IMR-90 (cell line): Measurements from ENCODE around the gene MAP4K1.

Experiments used
- BHLHE40 ChIP-seq: fragments of 150-350 bp; IDR thresholded peaks from 2 replicates; pipeline ENCODE4 v1.6.1; 2016; ENCODE audit warnings: mild to moderate bottlenecking, low read depth, low read length
- CHD1 ChIP-seq: IDR thresholded peaks from 2 replicates; pipeline ENCODE4 v1.6.1; 2012; ENCODE audit warnings: low read depth, low read length, improper control_type of control experiment
- MAZ ChIP-seq: IDR thresholded peaks from 2 replicates; pipeline ENCODE4 v1.6.1; 2012; ENCODE audit warnings: low read depth, mild to moderate bottlenecking, low read length, improper control_type of control experiment, moderate library complexity, borderline replicate concordance
- MXI1 ChIP-seq: IDR thresholded peaks from 2 replicates; pipeline ENCODE4 v1.6.1; 2012; ENCODE audit warnings: low read depth, mild to moderate bottlenecking, low read length, moderate library complexity, borderline replicate concordance
- NFE2L2 ChIP-seq: fragments of 150-350 bp; IDR thresholded peaks from 2 replicates; pipeline ENCODE4 v1.6.1; 2016; ENCODE audit warnings: low read depth, mild to moderate bottlenecking, low read length
- POLR2A ChIP-seq: IDR thresholded peaks from 2 replicates; pipeline ENCODE4 v1.6.1; 2012; ENCODE audit warnings: mild to moderate bottlenecking, low read depth, low read length
- RAD21 ChIP-seq: IDR thresholded peaks from 2 replicates; pipeline ENCODE4 v1.6.1; 2012; ENCODE audit warnings: low read length, improper control_type of control experiment
- RFX5 ChIP-seq: IDR thresholded peaks from 2 replicates; pipeline ENCODE4 v1.8.0; 2012; ENCODE audit warnings: low read depth, mild to moderate bottlenecking, low read length, moderate library complexity
- SMC3 ChIP-seq: fragments of 150-350 bp; IDR thresholded peaks from 2 replicates; pipeline ENCODE4 v1.6.1; 2016; ENCODE audit warnings: low read depth, mild to moderate bottlenecking, antibody characterized with exemption, low read length, moderate library complexity
- TF ChIP-seq, protein P1 (sequence below): conservative IDR thresholded peaks from 2 replicates; pipeline ENCODE4 v1.5.1; 2012; ENCODE audit warnings: mild to moderate bottlenecking, low read depth, low read length, improper control_type of control experiment

DNA sequence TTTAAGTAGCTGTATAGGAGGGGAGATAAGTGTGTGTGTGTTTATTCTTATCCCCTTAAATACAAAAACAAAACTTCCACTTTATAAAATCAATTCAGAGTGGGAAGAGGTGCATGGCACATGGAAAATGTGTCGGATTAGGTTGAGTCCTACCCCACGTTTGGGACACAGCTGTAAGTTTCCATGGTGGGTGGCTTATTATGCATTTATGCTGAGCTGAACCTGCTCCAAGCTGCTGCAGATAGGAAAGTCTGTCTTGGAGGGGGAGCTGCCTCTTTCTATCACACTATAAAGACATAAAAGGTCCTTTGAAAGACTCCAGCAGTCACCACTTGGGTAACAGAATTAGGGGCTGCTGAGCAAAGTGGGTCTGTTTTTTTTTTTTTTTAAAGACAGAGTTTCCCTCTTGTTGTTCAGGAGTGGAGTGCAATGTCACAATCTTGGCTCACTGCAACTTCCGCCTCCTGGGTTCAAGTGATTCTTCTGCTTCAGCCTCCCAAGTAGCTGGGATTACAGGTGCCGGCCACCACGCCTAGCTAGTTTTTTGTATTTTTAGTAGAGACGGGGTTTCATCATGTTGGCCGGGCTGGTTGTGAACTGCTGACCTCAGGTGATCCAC, 44.9 kb upstream of the MAP4K1 start:
- TF ChIP-seq CHD1, result no peak
- TF ChIP-seq, protein P1, sequence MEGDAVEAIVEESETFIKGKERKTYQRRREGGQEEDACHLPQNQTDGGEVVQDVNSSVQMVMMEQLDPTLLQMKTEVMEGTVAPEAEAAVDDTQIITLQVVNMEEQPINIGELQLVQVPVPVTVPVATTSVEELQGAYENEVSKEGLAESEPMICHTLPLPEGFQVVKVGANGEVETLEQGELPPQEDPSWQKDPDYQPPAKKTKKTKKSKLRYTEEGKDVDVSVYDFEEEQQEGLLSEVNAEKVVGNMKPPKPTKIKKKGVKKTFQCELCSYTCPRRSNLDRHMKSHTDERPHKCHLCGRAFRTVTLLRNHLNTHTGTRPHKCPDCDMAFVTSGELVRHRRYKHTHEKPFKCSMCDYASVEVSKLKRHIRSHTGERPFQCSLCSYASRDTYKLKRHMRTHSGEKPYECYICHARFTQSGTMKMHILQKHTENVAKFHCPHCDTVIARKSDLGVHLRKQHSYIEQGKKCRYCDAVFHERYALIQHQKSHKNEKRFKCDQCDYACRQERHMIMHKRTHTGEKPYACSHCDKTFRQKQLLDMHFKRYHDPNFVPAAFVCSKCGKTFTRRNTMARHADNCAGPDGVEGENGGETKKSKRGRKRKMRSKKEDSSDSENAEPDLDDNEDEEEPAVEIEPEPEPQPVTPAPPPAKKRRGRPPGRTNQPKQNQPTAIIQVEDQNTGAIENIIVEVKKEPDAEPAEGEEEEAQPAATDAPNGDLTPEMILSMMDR, result no peak
- no peak for TF ChIP-seq POLR2A
- no peak for TF ChIP-seq BHLHE40
- no peak for TF ChIP-seq MAZ
- TF ChIP-seq RAD21, result no peak
- TF ChIP-seq MXI1, result no peak
- TF ChIP-seq SMC3, result no peak
- no peak for TF ChIP-seq RFX5
- no peak for TF ChIP-seq NFE2L2
